ENCODE data around the gene KIRREL3. TPM values are rescaled to one million over a fixed set of nuclear protein-coding genes. Genes with fewer than 3 reads are reported as not detected.
A peak's percentile ranks its signal among the peaks of the same experiment; 100 is the strongest.

KIRREL3 gene
- total and polyA plus RNA-seq, 9 of the 15 experiments (the other 6 are each of a cell fraction or from before 2014, with no cell fraction given): 0.04 to 0.10 TPM; not detected in 7

DNA sequence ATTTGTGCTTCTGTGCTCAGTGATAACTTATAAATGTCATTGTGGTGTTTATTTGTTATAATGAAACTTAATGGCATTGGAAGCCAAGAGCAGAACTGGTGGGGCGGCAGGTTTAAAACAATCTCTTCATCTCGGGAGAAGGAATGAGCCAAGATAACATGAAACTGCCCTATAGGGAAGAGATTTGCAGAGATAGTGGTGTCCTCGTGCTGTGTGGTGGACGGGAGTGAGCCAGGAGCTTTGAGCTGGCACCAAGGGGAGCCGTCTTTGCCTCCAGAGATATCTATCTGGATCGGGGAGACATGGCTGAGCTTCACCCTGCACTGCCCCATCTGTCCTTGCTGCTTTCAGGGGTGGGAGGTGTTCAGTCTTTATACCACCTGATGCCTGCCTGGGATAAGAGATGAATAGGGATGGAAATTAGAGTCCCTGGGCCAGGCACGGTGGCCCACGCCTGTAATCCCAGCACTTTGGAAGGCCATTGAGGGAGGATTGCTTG lies 455.5 kb downstream of the KIRREL3 start (continued):
- TF ChIP-seq ZNF175 (CRISPR knock-in tag; IDR thresholded peaks at IDR 0.05; ENCODE audit: low read depth) (no peak), ZNF124 (CRISPR knock-in tag; IDR thresholded peaks at IDR 0.05) (no peak)

DNA sequence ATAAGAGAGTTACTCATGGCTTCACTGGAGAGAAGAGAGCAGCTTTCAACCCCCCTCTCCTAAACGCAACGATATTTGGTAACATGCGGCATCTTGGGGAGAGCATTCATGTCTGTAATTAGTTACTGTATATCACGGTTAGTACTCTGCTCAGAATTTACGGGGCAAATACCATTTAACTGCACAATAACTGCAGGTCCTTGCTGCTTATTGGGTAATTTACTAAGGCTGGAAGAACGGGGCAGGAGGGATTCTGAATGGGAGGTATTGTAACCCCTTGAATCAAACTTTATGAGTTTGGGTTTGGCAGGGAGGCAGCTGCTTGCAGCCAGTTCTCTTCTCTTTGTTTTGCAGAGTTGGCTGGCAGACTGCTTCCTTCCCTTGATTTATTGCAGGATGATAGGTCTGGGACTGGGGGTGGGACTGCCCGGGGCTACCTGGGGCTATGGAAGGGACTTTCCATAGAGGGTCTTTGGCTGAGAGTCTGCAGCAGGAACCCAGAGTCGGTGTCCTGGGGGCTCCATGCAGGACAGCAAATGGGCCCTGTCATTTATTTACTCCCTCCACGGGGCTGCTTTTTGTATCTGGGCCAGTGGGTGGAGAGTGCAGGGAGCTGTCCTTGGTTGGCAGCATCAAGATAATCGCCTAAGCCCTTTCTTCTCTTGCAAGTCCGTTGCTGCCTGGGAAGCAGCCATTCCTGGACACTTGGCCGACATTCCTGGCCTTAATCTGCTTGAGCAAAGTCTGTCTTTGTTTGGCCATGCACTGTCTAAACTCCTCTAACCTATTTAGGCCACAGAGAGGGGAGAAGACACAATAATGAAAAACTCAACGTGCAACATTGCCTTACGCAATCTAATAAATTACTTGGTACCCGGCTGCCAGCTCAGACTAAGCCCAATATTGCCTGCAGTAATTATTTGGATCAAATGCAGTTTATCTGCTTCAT lies 456.2 kb downstream of the KIRREL3 start:
- WGBS (ENCODE audit: insufficient coverage, low coverage, missing lambda C conversion rate): 2% methylated on average over 15 of the region's 15 CpGs
- FAIRE-seq (no peak), DNase-seq (ENCODE audit: extremely low read depth in 1 of 4, low spot score in 3 of 4) (no peak), ATAC-seq (no peak)
- H3K27me3 ChIP-seq (ENCODE audit: control insufficient read depth in 2 of 2, insufficient read depth in 2 of 2, low read length in 2 of 2): peaks cover 2 to 59% of the 10 kb centered on the region in 2 experiments; a peak in 4 of 5 replicates
- ChIA-PET CTCF (ENCODE audit: low intra/inter-chr PET ratio) (no interaction called here), POLR2A (interaction anchor here (0.6 kb wide), 2 partner anchors 55 to 542 kb away, joined by 3 to 4 read pairs; no protein-coding TSS in a partner anchor)
- H3K4me3 ChIP-seq: no peak overlapping the region
- in situ Hi-C loops (cut with MboI): no loop called here
- BruUV-seq (replicated peaks): no TSS peak
- no peak overlapping the region for H3K9ac ChIP-seq (ENCODE audit: insufficient read depth in 1 of 2, low read depth in 2 of 2, low read length in 2 of 2)
- no peaks in the 10 kb centered on the region for H3K4me1 ChIP-seq (replicated peaks in 1 of 2; ENCODE audit: control insufficient read depth in 2 of 2, insufficient read depth in 2 of 2, low read length in 2 of 2)
- TF ChIP-seq RBM25 (IDR thresholded peaks at IDR 0.05; ENCODE audit: low read depth, low read length, severe bottlenecking) (no peak), PYGO2 (tag; IDR thresholded peaks at IDR 0.05) (no peak)
- TF ChIP-seq, protein P1, sequence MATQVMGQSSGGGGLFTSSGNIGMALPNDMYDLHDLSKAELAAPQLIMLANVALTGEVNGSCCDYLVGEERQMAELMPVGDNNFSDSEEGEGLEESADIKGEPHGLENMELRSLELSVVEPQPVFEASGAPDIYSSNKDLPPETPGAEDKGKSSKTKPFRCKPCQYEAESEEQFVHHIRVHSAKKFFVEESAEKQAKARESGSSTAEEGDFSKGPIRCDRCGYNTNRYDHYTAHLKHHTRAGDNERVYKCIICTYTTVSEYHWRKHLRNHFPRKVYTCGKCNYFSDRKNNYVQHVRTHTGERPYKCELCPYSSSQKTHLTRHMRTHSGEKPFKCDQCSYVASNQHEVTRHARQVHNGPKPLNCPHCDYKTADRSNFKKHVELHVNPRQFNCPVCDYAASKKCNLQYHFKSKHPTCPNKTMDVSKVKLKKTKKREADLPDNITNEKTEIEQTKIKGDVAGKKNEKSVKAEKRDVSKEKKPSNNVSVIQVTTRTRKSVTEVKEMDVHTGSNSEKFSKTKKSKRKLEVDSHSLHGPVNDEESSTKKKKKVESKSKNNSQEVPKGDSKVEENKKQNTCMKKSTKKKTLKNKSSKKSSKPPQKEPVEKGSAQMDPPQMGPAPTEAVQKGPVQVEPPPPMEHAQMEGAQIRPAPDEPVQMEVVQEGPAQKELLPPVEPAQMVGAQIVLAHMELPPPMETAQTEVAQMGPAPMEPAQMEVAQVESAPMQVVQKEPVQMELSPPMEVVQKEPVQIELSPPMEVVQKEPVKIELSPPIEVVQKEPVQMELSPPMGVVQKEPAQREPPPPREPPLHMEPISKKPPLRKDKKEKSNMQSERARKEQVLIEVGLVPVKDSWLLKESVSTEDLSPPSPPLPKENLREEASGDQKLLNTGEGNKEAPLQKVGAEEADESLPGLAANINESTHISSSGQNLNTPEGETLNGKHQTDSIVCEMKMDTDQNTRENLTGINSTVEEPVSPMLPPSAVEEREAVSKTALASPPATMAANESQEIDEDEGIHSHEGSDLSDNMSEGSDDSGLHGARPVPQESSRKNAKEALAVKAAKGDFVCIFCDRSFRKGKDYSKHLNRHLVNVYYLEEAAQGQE (IDR thresholded peaks at IDR 0.05; ENCODE audit: borderline replicate concordance): peak; percentile 23; the same call in 1 of the 2 replicates
- TF ChIP-seq, protein P1 (CRISPR knock-in tag; IDR thresholded peaks at IDR 0.05; ENCODE audit: low read depth): no peak
- no peaks in the 10 kb centered on the region for H3K79me2 ChIP-seq (ENCODE audit: control insufficient read depth, insufficient read depth, low read length)
- H3K9me1 ChIP-seq (ENCODE audit: control insufficient read depth, insufficient read depth, low read length): peaks cover 3% of the 10 kb centered on the region
- no peak overlapping the region for H2AFZ ChIP-seq (ENCODE audit: low read depth, low read length)
- H3K27ac ChIP-seq (ENCODE audit: extremely low read depth, low read depth, low read length): no peak overlapping the region
- no peaks in the 10 kb centered on the region for H4K20me1 ChIP-seq (replicated peaks; ENCODE audit: control insufficient read depth, insufficient read depth, low read length)
- H3K9me3 ChIP-seq (replicated peaks; ENCODE audit: control insufficient read depth, insufficient read depth, low read depth, low read length): no peaks in the 10 kb centered on the region
- no peaks in the 10 kb centered on the region for H3K36me3 ChIP-seq (ENCODE audit: control insufficient read depth, insufficient read depth, low read length)
- intact Hi-C loops (cut with micrococcal nuclease): no loop called here
- H3K4me2 ChIP-seq (ENCODE audit: insufficient read depth, low read length): no peak overlapping the region

All from K562 (cell line).